ENCODE results near the gene SLC38A2. TPM values are rescaled to one million over a fixed set of nuclear protein-coding genes. Genes with fewer than 3 reads are reported as not detected.

The SLC38A2 gene
- 31.7 and 46.2 TPM in 2 replicates for polyA plus RNA-seq

GRCh38 chr12:46372544-46373300 is at the start of gene SLC38A2:
TSS of gene SLC38A2 (minus strand) at chr12:46372773. CDS start at chr12:46371293, 1,480 bp downstream.

Other genes starting within 250 kb of the SLC38A2 start
- gene SLC38A1, start 103.7 kb downstream of the SLC38A2 start, polyA plus RNA-seq = 114 and 134 TPM in 2 replicates

Measured in Purkinje cell (primary cell).